ENCODE results near the gene DHCR7.

DHCR7 gene

GRCh38 chr11:71448257-71449171, at the start of gene DHCR7:
DHCR7 (minus strand) TSS chr11:71448393; CDS start chr11:71444952, 3,441 bp downstream.
- DNase-seq = peak; percentile 99

DNA sequence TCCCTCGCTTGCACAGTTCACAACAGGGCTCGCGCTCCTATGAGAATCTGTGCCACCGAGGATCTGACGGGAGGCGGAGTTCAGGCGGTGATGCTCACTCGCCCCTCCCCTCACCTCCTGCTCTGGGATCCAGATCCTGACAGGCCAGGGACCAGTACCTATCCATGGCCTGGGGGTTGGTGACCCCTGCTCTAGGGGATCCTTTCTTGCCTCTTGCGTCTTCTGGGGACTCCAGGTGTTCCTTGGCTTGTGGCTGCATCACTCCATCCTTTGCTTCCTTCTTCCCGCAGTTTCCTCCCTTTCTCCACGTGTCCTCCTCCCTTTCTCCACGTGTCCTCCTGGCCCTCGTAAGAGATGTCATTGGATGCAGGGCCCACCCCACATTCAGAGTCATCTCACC, 48.2 kb upstream of the DHCR7 start:
- no peak for DNase-seq

DNA sequence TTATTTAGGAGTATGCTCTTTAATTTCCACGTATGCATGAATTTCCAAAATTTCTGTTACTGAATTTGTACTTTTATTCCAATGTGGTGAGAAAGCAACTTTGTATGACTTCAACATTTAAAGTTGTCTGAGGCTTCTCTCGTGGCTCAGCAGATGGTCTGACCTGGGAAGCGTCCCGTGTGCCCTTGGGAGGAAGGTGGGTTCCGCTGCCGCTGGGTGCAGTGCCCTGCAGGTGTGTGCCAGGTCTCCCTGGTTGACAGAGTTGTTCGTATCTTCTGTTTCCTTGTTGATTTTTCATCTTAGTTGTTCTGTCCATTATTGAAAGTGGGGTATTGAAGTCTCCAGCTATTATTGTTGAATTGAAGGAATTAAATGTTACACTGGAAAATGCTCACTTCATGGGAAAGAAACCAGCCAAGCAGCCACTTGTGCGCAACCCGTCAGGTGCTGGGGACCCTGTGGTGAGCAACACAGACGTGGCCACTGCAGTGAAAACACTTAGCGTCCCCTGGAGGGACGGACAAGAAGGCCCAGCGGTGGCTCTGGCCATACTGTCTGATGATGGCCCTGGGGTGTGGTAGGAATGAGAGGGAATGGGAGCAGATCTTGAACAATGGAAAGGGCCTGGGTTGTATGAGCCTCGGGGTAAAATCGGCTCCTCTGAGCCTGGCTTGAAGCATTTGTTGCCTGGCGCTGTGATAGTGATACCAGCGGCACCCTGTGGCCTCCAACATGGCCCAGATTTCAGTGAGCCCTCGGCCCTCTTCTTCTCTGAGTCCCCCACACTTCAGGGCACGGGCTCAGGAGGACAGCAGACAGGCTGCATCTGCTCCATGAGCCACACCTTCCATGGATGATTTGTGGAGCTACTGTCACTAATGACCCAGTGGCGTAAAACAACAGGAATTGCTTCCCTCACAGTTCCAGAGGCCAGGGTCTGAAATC, 47.4 kb upstream of the DHCR7 start:
- no peak for DNase-seq

- no peak for DNase-seq
Measured at GRCh38 chr11:71491940-71492339, 43.7 kb upstream of the DHCR7 start.

DNA sequence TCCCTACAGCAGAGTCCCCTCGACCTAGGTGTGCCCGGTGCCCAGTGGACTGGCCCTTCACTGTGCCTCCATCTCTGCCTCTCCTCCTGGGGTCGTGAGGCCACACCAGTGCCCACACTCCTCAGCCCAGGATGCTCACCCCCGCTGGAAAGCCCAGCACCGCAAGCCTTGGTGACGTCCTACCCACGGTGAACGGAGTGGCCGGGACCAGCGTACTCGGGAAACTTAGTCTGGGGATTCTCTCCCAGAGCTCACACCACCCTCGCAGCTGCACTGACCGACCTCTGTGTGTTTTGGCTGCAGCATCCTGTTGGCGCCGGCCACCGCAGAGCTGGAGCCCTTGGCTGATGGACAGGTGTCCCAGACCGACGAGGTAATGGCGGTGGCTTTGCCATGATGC, 43.3 kb upstream of the DHCR7 start:
- no peak for DNase-seq

DNA sequence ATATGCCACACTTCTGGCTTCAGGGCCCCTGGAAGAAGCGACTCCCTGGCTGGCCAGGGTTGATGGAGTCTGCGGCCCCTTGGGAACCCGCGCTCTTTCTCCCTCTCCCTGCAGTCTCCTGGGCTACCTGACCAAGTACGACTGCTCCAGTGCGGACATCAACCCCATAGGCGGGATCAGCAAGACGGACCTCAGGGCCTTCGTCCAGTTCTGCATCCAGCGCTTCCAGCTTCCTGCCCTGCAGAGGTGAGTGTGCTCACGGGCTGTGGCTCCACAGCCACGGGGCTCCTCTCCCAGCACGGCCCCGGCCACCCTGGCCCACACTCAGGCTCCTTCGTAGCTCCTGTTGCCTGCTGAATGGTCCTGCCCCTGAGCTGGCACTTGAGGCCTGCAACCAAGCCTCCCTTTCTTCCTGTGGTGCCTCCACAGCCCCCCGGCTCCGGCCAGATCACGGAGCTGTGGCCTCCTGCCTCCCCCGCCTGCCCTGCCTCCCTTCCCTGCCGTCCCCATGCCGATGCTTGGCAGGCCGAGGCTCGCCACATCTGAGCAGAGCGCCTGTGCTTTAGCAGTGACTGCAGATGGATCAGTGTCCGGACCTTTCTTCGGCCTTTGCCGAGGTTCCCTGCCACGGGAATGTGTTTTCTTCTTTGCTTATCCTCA, 42.7 kb upstream of the DHCR7 start:
- no peak for DNase-seq

GRCh38 chr11:71490044-71490730, 42.0 kb upstream of the DHCR7 start:
- no peak for DNase-seq

GRCh38 chr11:71489311-71490043, 41.3 kb upstream of the DHCR7 start:
- DNase-seq = no peak

- no peak for DNase-seq
Measured at GRCh38 chr11:71488681-71489270, 40.6 kb upstream of the DHCR7 start.

DNA sequence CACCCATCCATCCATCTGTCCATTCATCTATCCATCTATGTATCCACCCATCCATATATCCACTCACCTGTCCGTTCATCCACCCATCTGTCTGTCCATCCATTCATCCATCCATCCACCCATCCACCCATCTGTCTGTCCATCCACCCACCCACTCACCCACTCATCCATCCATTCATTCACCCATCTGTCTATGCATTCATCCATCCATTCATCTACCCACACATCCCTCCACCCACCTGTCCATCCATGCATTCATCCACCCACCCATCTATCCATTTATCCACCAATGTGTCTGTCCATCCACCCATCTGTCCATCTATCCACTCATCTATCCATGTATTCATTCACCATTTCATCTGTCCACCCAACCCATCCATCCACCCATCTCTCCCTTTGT, 38.1 kb upstream of the DHCR7 start:
- no peak for DNase-seq

DNA sequence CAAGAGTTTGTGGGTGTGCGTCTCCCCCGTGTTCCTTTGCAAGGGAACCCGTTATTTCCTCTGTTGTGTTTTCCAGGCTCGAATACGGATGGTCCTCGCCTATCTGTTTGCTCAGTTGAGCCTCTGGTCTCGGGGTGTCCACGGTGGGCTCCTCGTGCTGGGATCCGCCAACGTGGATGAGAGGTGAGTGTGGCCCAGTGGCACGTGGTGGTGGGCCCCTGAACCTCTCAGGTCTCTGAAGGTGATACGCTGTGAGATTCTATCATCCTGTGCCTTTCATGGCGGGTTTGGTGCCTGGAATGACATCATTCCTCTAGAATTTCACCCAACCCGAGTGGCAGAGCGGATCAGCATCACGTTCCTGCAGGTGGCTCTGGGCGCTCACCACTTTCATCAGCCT, 37.3 kb upstream of the DHCR7 start:
- no peak for DNase-seq

DNA sequence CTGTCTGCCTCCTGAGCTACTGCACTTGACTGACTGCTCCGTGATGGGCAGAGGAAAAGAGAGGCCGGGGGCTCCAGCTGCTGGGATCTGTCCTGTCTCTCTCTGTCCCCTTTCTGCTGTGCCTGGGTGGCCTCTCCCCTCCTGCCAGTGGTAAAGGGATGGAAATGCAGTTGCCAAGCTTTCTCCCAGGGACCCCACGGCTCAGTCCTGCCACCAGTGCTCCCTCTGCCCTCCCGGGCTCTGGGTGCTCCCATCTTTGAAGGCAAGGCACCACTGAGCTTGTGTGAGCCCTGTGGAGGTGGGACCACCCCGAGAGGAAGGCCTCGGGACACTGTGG, 36.8 kb upstream of the DHCR7 start:
- DNase-seq = no peak

GRCh38 chr11:71484248-71485062, 36.3 kb upstream of the DHCR7 start:
- DNase-seq = no peak

DNA sequence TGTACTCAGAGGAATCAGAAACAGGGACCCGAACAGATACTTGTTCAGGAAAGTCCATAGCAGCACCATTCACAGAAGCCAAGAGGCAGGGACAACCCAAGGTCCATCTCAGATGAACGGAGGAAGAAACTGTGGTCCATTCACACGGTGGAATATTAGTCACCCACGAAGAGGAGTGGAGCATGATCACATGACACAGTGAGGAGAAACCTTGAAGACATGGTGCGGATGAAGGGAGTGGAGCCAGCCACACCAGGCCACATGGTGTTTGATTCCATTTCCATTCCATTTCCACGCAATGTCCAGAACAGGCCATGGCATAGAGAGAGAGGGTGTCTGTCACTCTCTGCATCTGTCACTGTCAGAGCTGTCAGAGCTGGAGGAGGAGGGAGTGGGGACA, 35.5 kb upstream of the DHCR7 start:
- no peak for DNase-seq

DNA sequence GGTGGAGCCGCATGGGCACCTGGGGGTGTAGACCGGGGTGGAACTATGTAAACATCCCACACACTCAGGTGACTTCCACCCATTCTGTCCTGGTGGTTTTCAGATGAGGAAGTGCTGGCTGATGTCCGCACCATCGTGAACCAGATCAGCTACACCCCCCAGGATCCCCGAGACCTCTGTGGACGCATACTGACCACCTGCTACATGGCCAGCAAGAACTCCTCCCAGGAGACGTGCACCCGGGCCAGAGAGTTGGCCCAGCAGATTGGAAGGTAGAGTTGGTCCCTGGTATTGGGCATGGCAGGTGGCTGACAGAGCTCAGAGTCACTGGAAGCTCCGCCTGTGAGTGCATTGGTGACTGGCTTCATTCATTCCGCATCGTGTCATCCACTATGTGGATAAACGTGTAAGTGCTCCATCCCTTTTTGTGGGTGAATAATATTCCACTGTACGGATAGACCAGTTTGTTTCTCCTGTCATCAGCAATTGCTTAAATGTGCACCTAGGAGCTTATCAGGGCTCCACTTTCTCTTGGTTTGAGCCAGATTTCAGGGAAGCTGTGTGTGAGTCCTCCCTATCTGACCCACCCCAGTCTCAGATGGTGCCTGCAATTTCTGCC, 34.7 kb upstream of the DHCR7 start:
- DNase-seq = no peak

DNA sequence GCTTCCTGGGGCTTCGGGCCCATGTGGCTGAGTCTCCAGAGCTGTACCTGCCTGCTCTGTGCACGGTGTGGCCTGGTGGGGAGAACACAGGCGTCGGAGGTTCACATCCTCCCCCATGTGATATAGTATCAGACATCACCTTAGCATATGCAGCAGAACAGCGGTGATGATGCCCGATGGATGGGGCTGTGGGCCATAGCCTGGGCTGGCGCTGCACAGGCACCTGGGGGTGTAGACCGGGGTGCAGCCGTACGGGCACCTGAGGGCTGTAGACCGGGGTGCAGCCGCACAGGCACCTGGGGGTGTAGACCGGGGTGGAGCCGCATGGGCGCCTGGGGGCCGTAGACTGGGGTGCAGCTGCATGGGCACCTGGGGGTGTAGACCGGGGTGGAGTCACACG, 34.0 kb upstream of the DHCR7 start:
- no peak for DNase-seq

DNA sequence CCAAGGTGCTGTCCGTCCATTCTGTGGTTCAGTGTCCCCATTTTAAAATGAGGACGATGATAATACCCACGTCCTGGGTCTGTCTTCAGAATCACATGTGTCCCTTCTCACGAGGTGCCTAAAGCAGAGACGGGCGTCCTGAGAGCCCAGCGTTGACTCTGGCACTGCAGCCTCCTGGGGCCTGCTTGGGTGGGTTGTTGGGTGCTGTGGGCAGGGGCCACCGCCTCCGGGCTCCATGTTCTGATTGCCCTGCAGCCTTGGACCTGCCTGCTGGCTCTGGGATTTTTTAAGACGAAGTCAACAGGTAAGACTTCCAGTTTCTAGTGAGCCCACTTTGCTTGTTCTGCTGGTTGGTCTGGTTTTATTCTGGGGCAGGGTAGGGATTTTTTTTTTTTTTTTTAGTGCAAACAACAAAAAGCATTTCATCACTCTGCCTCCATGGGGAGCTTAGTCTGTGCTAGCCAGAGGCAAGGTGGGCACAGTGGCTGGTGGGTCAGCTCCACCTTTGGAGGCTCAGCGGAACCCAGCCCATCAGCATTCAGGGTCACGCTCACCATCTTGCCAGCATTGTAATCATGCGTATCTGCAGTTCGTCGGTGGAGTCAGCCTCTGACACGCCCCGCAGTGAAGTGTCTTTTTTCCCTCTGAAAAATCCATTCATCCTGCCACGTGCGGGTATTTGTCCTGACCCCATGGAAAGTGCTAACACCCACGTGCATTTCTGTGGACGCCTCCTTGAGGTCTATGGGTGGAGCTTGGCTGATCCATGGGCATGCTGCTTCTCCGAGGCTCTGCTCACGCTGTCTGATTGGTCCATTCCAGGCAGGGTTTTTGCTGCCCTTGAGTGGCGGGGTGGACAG, 33.1 kb upstream of the DHCR7 start:
- no peak for DNase-seq

GRCh38 chr11:71478528-71478840, 30.3 kb upstream of the DHCR7 start:
- no peak for DNase-seq
